H1 (cell line): ENCODE results near the gene ZCCHC10. TPM values are rescaled to one million over a fixed set of nuclear protein-coding genes. Genes with fewer than 3 reads are reported as not detected.
A peak's percentile ranks its signal among the peaks of the same experiment; 100 is the strongest.

Experiments
- CREB1 ChIP-seq: IDR thresholded peaks from 2 replicates; pipeline ENCODE4 v1.6.1; 2012; ENCODE audit warnings: inconsistent platforms
- EP300 ChIP-seq, 2 experiments: IDR thresholded peaks; 1 replicate in 1 of 2; 2 replicates in 1 of 2; pipeline ENCODE4 v1.6.1; 2011 to 2012; ENCODE audit warnings: low read depth in 2 of 2, low read length in 2 of 2, mild to moderate bottlenecking in 2 of 2, borderline replicate concordance in 1 of 2, inconsistent platforms in 1 of 2, moderate library complexity in 1 of 2
- HDAC2 ChIP-seq, 2 experiments: fragments of 300-600 bp in 1 of 2; sonication (generic) in 1 of 2; IDR thresholded peaks; 2 replicates each; pipeline ENCODE4 v1.6.1; 2011 to 2012; ENCODE audit warnings: low read depth in 2 of 2, low read length in 2 of 2, mild to moderate bottlenecking in 2 of 2, moderate library complexity in 2 of 2, borderline replicate concordance in 1 of 2, inconsistent platforms in 1 of 2
- JUND ChIP-seq: IDR thresholded peaks from 2 replicates; pipeline ENCODE4 v1.6.1; 2011; ENCODE audit warnings: mild to moderate bottlenecking, improper control_type of control experiment, low read length
- NANOG ChIP-seq: IDR thresholded peaks from 2 replicates; pipeline ENCODE4 v1.6.1; 2011; ENCODE audit warnings: low read length, low read depth, mild to moderate bottlenecking, inconsistent platforms; ENCODE audit not compliant: insufficient read depth, poor library complexity, severe bottlenecking
- POLR2A ChIP-seq, 2 experiments: IDR thresholded peaks; 1 replicate in 1 of 2; 2 replicates in 1 of 2; pipeline ENCODE4 v1.6.1; 2011; ENCODE audit warnings: low read depth in 2 of 2, low read length in 2 of 2, mild to moderate bottlenecking in 2 of 2; ENCODE audit errors: control extremely low read depth in 1 of 2
- RAD21 ChIP-seq, 2 experiments: IDR thresholded peaks in 1 of 2; conservative IDR thresholded peaks in 1 of 2; 2 replicates each; pipeline ENCODE4 v1.6.1; 2011; ENCODE audit warnings: low read depth in 2 of 2, low read length in 2 of 2, improper control_type of control experiment in 1 of 2, inconsistent platforms in 1 of 2, mild to moderate bottlenecking in 1 of 2, moderate library complexity in 1 of 2
- RBBP5 ChIP-seq: IDR thresholded peaks from 2 replicates; pipeline ENCODE4 v1.7.1; 2012; ENCODE audit warnings: low read depth, mild to moderate bottlenecking, inconsistent platforms, low read length, moderate library complexity, borderline replicate concordance
- SIN3A ChIP-seq, 2 experiments: IDR thresholded peaks in 1 of 2; conservative IDR thresholded peaks in 1 of 2; 2 replicates each; pipeline ENCODE4 v1.6.1; 2011 to 2012; ENCODE audit warnings: low read length in 2 of 2, improper control_type of control experiment in 1 of 2, low read depth in 1 of 2, mild to moderate bottlenecking in 1 of 2
- SIX5 ChIP-seq: IDR thresholded peaks from 2 replicates; pipeline ENCODE4 v1.6.1; 2011; ENCODE audit warnings: mild to moderate bottlenecking, low read depth, low read length
- SRF ChIP-seq: IDR thresholded peaks from 2 replicates; pipeline ENCODE4 v1.6.1; 2011; ENCODE audit warnings: mild to moderate bottlenecking, low read depth, low read length, moderate library complexity
- TAF1 ChIP-seq: IDR thresholded peaks from 2 replicates; pipeline ENCODE4 v1.6.1; 2011; ENCODE audit warnings: mild to moderate bottlenecking, low read depth, low read length
- TCF12 ChIP-seq: IDR thresholded peaks from 2 replicates; pipeline ENCODE4 v1.6.1; 2011; ENCODE audit warnings: low read depth, mild to moderate bottlenecking, low read length
- YY1 ChIP-seq: IDR thresholded peaks from 2 replicates; pipeline ENCODE4 v1.6.1; 2011; ENCODE audit warnings: low read depth, mild to moderate bottlenecking, low read length
- polyA plus RNA-seq, 7 experiments: library from polyadenylated mRNA; depleted of rRNA in 3 of 7; stranded (reverse) in 5 of 7; unstranded in 2 of 7; fragments of >200 nt in 5 of 7; fragments of 200-250 nt in 2 of 7; gene quantifications; 1 replicate in 5 of 7; 2 replicates in 1 of 7; 4 replicates in 1 of 7; pipeline versions ENCODE4 v1.2.1 to v1.2.3, GENCODE V29; 2011 to 2013; ENCODE audit warnings: missing spikeins in 2 of 7, mixed read lengths in 2 of 7
- total RNA-seq: library from RNA; stranded (reverse); fragmentation: NEBNext Ultra II Directional; extraction: Animal tissue kit (Norgen Biotek cat#: 25700); gene quantifications from 2 replicates; pipeline ENCODE4 v1.2.1, GENCODE V29; 2021
- TF ChIP-seq, protein P1 (sequence below): IDR thresholded peaks from 2 replicates; pipeline ENCODE4 v1.6.1; 2012; ENCODE audit warnings: low read length, inconsistent platforms
- TF ChIP-seq, protein P2 (sequence below), 3 experiments: IDR thresholded peaks; 1 replicate in 2 of 3; 2 replicates in 1 of 3; pipeline versions ENCODE4 v1.5.1 to v1.6.1; 2011; ENCODE audit warnings: low read length in 3 of 3, mild to moderate bottlenecking in 3 of 3, inconsistent platforms in 2 of 3, low read depth in 1 of 3, moderate library complexity in 1 of 3; ENCODE audit not compliant: insufficient read depth in 1 of 3; ENCODE audit errors: control extremely low read depth in 1 of 3
- TF ChIP-seq, protein P3 (sequence below): IDR thresholded peaks from 2 replicates; pipeline ENCODE4 v1.6.1; 2012; ENCODE audit warnings: inconsistent platforms

ZCCHC10 gene
- total and polyA plus RNA-seq, 2 of the 8 experiments (the other 6 are each of a cell fraction or from before 2014, with no cell fraction given): 22.4 to 32.9 TPM

DNA sequence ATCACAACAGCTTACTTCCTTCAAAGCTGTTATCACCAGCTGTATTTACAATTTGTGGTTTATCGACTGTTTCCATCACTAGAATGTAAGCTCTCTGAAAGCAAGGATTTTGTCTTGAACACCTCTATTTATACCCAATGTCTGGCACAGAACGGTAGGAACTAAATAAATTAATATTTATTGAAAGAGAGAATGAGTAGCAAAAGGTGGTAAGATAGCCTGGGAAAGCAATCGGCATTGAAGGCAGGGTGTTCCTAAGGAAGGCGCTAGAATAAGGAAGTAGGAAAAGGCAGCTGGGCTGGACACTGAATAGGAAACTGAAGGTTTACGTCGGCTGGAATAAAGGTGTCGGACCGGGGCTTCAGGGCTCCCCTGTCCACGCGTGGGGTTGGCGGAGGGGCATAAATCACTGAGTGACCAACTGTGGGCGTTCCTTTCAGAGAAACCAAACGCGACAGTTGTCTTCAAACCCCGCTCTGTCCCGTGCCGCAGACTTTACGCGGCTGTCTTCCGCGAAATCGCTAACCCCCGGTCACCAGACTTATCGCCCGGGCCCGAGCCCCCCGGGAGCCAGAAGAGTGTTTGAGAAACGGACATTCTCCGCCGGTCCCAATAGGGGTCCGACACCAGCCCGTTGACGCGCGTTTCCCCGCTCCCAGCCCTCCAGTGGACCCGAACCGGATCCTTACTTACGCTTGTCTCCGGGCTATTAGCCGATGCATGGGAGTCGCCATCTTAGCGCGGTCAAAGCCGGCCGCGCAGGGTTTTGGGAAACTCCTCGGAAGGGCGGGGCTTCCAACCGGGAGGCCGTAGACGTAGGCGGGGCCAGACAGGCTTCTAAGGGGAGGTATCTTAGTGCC, at the start of gene ZCCHC10 (continued):
- TF ChIP-seq EP300 (IDR thresholded peaks at IDR 0.05; ENCODE audit: borderline replicate concordance in 1 of 2, low read depth in 2 of 2, low read length in 2 of 2) (no peak), JUND (no peak), POLR2A (IDR thresholded peaks at IDR 0.05; ENCODE audit: control extremely low read depth in 1 of 2, low read depth in 2 of 2, low read length in 2 of 2) (peak; percentile 84 to 97), CREB1 (peak; percentile 35; the same call in 1 of the 2 replicates), HDAC2 (IDR thresholded peaks at IDR 0.05; ENCODE audit: borderline replicate concordance in 1 of 2, low read depth in 2 of 2, low read length in 2 of 2) (0 out of 4 replicates have a peak, but pooled peaks of 1 of the 2 experiments have one; percentile 47), SRF (no peak), TCF12 (no peak), NANOG (no peak), TAF1 (peak; percentile 97), SIX5 (no peak), RBBP5 (peak; percentile 92; the same call in 1 of the 2 replicates), RAD21 (IDR thresholded peaks at IDR 0.05 in 1 of 2, conservative IDR thresholded peaks at IDR 0.05 in 1 of 2; ENCODE audit: low read depth in 2 of 2, low read length in 2 of 2) (no peak), YY1 (peak; percentile 97), SIN3A (conservative IDR thresholded peaks at IDR 0.05 in 1 of 2, IDR thresholded peaks at IDR 0.05 in 1 of 2; ENCODE audit: low read depth in 1 of 2, low read length in 2 of 2) (peak in 1 of 2 experiments; percentile 63; a peak in 2 of 4 replicates)
- TF ChIP-seq, protein P1, sequence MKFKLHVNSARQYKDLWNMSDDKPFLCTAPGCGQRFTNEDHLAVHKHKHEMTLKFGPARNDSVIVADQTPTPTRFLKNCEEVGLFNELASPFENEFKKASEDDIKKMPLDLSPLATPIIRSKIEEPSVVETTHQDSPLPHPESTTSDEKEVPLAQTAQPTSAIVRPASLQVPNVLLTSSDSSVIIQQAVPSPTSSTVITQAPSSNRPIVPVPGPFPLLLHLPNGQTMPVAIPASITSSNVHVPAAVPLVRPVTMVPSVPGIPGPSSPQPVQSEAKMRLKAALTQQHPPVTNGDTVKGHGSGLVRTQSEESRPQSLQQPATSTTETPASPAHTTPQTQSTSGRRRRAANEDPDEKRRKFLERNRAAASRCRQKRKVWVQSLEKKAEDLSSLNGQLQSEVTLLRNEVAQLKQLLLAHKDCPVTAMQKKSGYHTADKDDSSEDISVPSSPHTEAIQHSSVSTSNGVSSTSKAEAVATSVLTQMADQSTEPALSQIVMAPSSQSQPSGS: no peak
- TF ChIP-seq, protein P2, sequence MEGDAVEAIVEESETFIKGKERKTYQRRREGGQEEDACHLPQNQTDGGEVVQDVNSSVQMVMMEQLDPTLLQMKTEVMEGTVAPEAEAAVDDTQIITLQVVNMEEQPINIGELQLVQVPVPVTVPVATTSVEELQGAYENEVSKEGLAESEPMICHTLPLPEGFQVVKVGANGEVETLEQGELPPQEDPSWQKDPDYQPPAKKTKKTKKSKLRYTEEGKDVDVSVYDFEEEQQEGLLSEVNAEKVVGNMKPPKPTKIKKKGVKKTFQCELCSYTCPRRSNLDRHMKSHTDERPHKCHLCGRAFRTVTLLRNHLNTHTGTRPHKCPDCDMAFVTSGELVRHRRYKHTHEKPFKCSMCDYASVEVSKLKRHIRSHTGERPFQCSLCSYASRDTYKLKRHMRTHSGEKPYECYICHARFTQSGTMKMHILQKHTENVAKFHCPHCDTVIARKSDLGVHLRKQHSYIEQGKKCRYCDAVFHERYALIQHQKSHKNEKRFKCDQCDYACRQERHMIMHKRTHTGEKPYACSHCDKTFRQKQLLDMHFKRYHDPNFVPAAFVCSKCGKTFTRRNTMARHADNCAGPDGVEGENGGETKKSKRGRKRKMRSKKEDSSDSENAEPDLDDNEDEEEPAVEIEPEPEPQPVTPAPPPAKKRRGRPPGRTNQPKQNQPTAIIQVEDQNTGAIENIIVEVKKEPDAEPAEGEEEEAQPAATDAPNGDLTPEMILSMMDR (IDR thresholded peaks at IDR 0.05; ENCODE audit: control extremely low read depth in 1 of 3, insufficient read depth in 1 of 3, low read depth in 1 of 3, low read length in 3 of 3): no peak
- TF ChIP-seq, protein P3, sequence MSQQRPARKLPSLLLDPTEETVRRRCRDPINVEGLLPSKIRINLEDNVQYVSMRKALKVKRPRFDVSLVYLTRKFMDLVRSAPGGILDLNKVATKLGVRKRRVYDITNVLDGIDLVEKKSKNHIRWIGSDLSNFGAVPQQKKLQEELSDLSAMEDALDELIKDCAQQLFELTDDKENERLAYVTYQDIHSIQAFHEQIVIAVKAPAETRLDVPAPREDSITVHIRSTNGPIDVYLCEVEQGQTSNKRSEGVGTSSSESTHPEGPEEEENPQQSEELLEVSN: no peak
